HEK293T (cell line): Measurements from ENCODE around the gene SHLD3.

Source experiments
- ARNT ChIP-seq: fragments of 450-650 bp; IDR thresholded peaks from 2 replicates; pipeline ENCODE4 v1.6.1; 2017; ENCODE audit warnings: mild to moderate bottlenecking
- BHLHE40 ChIP-seq: fragments of 450-650 bp; IDR thresholded peaks from 2 replicates; pipeline ENCODE4 v1.6.1; 2016; ENCODE audit warnings: mild to moderate bottlenecking, moderate library complexity, borderline replicate concordance
- FOXA1 ChIP-seq: fragments of 450-650 bp; IDR thresholded peaks from 2 replicates; pipeline ENCODE4 v1.6.1; 2016; ENCODE audit warnings: mild to moderate bottlenecking
- FOXK2 ChIP-seq: fragments of 450-650 bp; IDR thresholded peaks from 2 replicates; pipeline ENCODE4 v1.6.1; 2016; ENCODE audit warnings: mild to moderate bottlenecking
- FOXM1 ChIP-seq: fragments of 450-650 bp; IDR thresholded peaks from 2 replicates; pipeline ENCODE4 v1.6.1; 2017; ENCODE audit warnings: mild to moderate bottlenecking, borderline replicate concordance
- HDGF ChIP-seq: fragments of 450-650 bp; IDR thresholded peaks from 2 replicates; pipeline ENCODE4 v1.6.1; 2017; ENCODE audit warnings: antibody characterized with exemption, borderline replicate concordance
- NFRKB ChIP-seq: fragments of 450-650 bp; IDR thresholded peaks from 2 replicates; pipeline ENCODE4 v1.6.1; 2016; ENCODE audit warnings: mild to moderate bottlenecking, moderate library complexity
- PKNOX1 ChIP-seq: fragments of 450-650 bp; IDR thresholded peaks from 2 replicates; pipeline ENCODE4 v1.6.1; 2016
- SP1 ChIP-seq: fragments of 450-650 bp; IDR thresholded peaks from 2 replicates; pipeline ENCODE4 v1.6.1; 2017
- SUZ12 ChIP-seq: fragments of 450-650 bp; IDR thresholded peaks from 2 replicates; pipeline ENCODE4 v1.6.1; 2016; ENCODE audit warnings: mild to moderate bottlenecking
- TARDBP ChIP-seq: fragments of 450-650 bp; IDR thresholded peaks from 2 replicates; pipeline ENCODE4 v1.6.1; 2016
- ZNF384 ChIP-seq: fragments of 450-650 bp; IDR thresholded peaks from 2 replicates; pipeline ENCODE4 v1.6.1; 2016

DNA sequence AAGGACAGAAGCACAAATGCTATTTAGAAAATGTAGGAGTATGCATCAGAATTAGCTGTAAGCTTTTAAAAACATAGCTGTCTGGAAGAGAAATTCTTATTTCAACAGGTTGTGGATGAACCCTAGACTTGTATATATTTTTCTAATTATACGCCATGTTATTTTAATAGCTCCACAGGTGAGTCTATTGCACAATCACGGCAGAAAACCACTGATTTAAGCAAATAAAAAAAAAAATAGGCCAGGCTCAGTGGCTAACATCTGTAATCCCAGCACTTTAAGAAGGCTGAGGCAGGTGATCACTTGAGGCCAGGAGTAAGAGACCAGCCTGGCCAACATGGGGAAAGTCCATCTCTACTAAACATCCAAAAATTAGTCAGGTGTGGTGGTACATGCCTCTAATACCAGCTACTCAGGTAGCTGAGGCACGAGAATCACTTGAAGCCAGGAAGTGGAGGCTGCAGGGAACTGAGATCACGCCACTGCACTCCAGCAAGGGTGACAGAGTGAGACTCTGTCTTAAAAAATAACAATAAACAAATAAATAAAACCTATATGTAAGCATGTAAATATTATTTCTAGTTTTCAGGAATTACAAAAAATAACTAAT lies 12.4 kb upstream of the SHLD3 start:
- TF ChIP-seq FOXM1: no peak
- no peak for TF ChIP-seq NFRKB
- no peak for TF ChIP-seq SUZ12
- no peak for TF ChIP-seq FOXK2
- TF ChIP-seq SP1: no peak
- no peak for TF ChIP-seq TARDBP
- no peak for TF ChIP-seq BHLHE40
- no peak for TF ChIP-seq FOXA1
- no peak for TF ChIP-seq PKNOX1
- no peak for TF ChIP-seq ZNF384
- TF ChIP-seq ARNT: no peak
- no peak for TF ChIP-seq HDGF
